ENCODE measurements around the gene STRADA.

The STRADA gene

DNA sequence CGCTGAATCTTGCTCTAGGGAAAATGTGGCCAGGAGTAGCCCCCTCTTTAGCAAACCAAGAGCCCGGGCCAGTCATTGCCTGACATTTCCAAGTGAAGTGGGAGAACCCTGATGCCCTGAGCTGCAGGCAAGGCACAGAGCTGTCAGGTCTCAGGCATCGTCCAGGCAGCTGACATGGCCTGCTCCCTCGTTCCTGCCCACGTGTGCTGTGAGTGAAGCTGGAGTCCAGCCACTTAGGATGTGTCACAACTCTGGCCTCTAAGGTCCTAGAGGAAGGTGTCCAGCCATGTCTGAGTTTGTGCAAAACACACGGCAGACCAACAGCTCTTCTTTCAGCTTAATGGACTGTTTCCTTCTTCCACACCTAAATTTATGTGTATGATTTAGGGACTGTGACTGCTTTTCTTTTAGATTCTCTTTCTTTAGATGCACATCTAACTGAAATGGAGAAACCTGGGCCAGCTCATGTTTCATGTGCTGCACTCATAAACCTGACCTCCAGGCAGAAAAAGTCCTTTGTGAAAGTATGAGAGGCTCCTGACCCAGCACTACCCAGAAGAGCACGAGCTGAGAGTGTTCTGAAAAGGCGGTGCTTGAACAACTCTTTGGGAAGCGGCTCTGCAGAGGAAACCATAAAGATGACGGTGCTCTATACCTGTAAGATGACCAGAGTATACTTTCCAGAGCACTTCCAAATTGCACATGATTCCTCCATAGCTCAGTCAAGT is 26.9 kb downstream of the STRADA start:
- no peak for TF ChIP-seq CTCF (IDR thresholded peaks at IDR 0.05)

DNA sequence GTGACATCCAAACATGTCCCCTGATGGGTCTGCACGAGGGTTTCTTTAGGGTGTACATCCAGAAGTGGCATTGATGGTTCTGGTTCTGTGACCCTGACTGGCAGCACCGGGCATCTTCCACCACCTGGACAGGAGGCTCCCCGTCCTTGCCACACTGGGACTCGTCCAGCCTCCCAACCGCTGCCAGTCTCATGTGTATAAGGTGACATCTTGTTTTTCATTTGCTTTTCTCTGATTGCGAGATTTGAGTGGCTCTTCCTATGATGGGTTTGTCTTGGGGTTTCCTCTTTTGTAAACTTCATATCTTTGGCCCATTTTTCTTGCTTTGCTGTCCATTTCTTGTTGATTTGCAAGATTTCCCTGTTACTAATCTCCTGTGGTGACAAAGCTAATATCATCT is 32.5 kb downstream of the STRADA start:
- TF ChIP-seq CTCF (IDR thresholded peaks at IDR 0.05) = no peak

DNA sequence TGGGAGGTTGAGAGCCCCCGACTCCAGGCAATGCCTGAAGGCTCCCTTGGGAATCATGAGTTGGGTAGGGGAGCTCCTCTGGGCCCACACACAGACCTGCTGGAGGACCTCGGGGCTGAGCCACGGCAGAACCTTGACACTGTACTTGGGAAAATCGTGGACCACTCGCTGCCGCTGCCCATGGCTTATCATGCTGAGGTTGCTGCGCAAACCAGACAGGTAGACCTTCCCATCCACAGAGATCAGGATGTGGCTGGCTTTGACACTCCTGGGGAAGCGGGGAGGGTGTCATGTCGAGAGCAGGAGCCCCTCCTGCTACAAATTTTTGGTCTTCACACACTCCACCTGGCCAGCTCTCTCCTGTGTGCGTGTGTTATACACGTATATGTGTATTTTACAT is 34.4 kb downstream of the STRADA start:
- no peak for TF ChIP-seq CTCF (IDR thresholded peaks at IDR 0.05)

DNA sequence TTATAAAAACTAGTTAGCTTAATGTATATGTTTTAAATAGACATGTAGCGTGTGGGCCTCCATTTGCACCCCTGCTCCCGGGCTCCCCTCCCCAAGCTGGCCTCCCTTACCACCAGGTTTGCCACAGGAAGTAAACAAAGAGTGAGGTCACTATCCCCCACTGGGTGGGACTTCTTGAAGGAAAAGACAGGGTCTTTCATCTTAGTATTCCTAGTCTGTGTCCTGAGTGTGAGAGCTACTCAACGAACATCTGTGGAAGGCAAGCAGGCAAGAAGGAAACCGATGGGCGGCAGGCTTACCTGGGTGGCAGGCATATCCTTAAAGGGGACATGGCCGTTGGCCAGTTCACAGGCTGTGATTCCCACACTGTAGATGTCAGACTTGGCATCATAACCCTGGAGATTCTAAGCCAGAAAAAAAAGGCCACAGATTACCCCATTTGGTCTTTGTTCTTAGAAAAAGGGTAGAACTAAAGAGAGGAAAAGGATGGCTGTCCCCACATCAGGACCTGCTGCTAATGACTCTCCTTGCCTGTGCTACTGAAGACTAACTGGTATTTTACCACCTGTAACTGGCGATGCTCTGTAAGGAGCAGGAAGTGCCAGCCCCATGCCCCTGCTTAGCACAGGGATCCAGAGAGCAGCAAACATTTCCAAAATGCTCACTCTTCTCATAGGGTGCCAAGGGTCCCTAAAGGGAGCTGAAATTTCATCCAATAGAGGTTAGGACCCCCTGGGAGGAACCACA is 35.1 kb downstream of the STRADA start:
- TF ChIP-seq CTCF (IDR thresholded peaks at IDR 0.05) = no peak

DNA sequence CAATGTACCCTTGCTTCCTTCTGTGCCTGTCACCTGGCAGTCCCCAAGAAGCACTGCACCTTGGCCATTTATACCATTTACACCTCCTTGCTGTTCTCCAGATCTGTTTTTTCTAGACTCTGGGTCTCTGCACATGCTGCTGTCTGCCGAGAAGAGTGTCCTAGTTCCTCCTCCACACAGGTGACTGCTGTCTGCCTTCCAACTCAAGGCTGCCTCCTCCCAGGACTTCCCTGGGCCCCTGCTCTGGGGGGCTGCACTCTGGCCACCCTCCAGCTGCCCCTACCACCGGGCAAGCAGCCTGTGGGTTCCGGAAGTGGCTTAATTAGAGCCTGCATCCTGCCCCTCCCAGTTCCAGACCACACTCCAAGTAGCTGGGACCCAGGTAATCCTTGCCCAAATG is 35.9 kb downstream of the STRADA start:
- TF ChIP-seq CTCF (IDR thresholded peaks at IDR 0.05) = no peak

GRCh38 chr17:63704836-63705235 is 36.8 kb downstream of the STRADA start:
- no peak for TF ChIP-seq CTCF (IDR thresholded peaks at IDR 0.05)

DNA sequence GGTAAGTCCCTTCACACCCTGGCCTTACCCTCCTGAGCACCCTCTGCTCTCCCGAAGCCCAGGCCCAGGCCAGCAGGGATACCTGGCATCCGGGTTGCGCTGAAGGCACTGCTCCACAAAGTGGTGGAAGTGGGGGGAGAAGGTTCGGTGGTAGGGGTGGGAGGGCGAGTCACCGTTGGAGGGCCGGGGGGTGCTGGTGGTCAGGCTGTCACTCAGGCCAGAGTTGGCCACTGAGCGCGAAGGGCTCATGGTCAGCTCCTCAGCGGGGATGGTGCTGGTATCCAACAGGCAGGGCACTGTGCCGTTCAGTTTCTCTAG is 37.4 kb downstream of the STRADA start:
- TF ChIP-seq CTCF (IDR thresholded peaks at IDR 0.05) = no peak

All from LNCAP (cell line).